ENCODE measurements around the gene WDR12.

DNA sequence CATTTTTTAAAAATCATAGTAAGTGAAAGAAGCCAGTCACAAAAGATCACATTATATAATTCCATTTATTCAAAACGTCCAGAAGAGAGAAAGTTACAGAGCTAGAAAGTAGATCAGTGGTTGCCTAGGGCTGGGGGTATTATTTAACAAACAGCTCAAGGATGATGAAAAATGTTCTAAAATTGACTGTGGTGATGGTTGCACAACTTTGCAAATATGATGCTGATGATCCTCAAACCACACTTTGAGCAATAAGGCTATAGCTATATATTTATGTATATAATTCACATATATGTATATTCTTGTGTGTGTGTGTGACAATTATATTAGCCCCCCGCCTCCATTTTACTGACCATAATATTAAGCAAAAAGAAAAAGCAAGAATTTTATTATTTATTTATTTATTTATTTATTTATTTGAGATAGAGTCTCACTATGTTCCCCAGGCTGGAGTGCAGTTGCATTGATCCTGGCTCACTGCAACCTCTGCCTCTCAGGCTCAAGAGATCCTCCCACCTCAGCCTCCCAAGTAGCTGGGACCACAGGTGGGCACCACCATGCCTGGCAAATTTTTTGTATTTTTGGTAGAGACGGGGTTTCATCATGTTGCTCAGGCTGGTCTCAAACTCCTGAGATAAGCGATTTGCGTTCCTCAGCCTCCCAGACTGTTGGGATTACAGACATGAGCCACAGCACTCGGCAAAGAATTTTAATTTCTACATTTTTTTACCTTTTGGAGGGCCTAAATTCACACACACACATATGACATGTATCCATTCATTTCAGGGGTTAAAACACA lies 1.9 kb downstream of the WDR12 start:
- TF ChIP-seq CEBPB (IDR thresholded peaks at IDR 0.05) (no peak), CHD2 (IDR thresholded peaks at IDR 0.05; ENCODE audit: low read length, partially characterized antibody) (no peak), HOXA7 (CRISPR knock-in tag; IDR thresholded peaks at IDR 0.05) (no peak), CBX8 (IDR thresholded peaks at IDR 0.05) (no peak), JUN (IDR thresholded peaks at IDR 0.05) (no peak), EP300 (IDR thresholded peaks at IDR 0.05) (no peak), BHLHE40 (IDR thresholded peaks at IDR 0.05; ENCODE audit: low read depth, low read length) (no peak), POLR2A (IDR thresholded peaks at IDR 0.05; ENCODE audit: low read length) (no peak), SREBF2 (IDR thresholded peaks at IDR 0.05) (no peak)
- TF ChIP-seq, protein P1, sequence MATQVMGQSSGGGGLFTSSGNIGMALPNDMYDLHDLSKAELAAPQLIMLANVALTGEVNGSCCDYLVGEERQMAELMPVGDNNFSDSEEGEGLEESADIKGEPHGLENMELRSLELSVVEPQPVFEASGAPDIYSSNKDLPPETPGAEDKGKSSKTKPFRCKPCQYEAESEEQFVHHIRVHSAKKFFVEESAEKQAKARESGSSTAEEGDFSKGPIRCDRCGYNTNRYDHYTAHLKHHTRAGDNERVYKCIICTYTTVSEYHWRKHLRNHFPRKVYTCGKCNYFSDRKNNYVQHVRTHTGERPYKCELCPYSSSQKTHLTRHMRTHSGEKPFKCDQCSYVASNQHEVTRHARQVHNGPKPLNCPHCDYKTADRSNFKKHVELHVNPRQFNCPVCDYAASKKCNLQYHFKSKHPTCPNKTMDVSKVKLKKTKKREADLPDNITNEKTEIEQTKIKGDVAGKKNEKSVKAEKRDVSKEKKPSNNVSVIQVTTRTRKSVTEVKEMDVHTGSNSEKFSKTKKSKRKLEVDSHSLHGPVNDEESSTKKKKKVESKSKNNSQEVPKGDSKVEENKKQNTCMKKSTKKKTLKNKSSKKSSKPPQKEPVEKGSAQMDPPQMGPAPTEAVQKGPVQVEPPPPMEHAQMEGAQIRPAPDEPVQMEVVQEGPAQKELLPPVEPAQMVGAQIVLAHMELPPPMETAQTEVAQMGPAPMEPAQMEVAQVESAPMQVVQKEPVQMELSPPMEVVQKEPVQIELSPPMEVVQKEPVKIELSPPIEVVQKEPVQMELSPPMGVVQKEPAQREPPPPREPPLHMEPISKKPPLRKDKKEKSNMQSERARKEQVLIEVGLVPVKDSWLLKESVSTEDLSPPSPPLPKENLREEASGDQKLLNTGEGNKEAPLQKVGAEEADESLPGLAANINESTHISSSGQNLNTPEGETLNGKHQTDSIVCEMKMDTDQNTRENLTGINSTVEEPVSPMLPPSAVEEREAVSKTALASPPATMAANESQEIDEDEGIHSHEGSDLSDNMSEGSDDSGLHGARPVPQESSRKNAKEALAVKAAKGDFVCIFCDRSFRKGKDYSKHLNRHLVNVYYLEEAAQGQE (IDR thresholded peaks at IDR 0.05), result no peak
- TF ChIP-seq, protein P2, sequence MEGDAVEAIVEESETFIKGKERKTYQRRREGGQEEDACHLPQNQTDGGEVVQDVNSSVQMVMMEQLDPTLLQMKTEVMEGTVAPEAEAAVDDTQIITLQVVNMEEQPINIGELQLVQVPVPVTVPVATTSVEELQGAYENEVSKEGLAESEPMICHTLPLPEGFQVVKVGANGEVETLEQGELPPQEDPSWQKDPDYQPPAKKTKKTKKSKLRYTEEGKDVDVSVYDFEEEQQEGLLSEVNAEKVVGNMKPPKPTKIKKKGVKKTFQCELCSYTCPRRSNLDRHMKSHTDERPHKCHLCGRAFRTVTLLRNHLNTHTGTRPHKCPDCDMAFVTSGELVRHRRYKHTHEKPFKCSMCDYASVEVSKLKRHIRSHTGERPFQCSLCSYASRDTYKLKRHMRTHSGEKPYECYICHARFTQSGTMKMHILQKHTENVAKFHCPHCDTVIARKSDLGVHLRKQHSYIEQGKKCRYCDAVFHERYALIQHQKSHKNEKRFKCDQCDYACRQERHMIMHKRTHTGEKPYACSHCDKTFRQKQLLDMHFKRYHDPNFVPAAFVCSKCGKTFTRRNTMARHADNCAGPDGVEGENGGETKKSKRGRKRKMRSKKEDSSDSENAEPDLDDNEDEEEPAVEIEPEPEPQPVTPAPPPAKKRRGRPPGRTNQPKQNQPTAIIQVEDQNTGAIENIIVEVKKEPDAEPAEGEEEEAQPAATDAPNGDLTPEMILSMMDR (IDR thresholded peaks at IDR 0.05), result no peak

Data from A549 (cell line).